IPS-20b (cell line): ENCODE data around the gene PCDHA5.
"Not testable (repeated sequence)": the region's sequence is repeated elsewhere in the genome, so short reads cannot be mapped to it uniquely, and the experiment has no call there.

ENCODE experiments used
- H3K27ac ChIP-seq: one replicate; pipeline ENCODE4 v1.5.1; 2013; ENCODE audit warnings: low read length
- H3K27me3 ChIP-seq: 2 replicates; pipeline ENCODE4 v1.6.1; 2013; ENCODE audit warnings: mild to moderate bottlenecking, low read length, inconsistent platforms; ENCODE audit not compliant: insufficient read depth
- H3K36me3 ChIP-seq: 2 replicates; pipeline ENCODE4 v1.6.1; 2013; ENCODE audit warnings: low read depth, mild to moderate bottlenecking, inconsistent platforms, low read length, moderate library complexity; ENCODE audit not compliant: insufficient read depth
- H3K4me1 ChIP-seq: 2 replicates; pipeline ENCODE4 v1.6.1; 2013; ENCODE audit warnings: mild to moderate bottlenecking, control low read depth, inconsistent platforms, low read length, moderate library complexity; ENCODE audit not compliant: insufficient read depth
- H3K4me3 ChIP-seq: 2 replicates; pipeline ENCODE4 v1.5.1; 2013; ENCODE audit warnings: mild to moderate bottlenecking, low read length, inconsistent platforms
- H3K9ac ChIP-seq: 2 replicates; pipeline ENCODE4 v1.6.1; 2013; ENCODE audit warnings: low read depth, mild to moderate bottlenecking, inconsistent platforms, low read length, moderate library complexity
- H3K9me3 ChIP-seq: 2 replicates; pipeline ENCODE4 v1.6.1; 2013; ENCODE audit warnings: mild to moderate bottlenecking, low read depth, low read length, inconsistent platforms; ENCODE audit not compliant: insufficient read depth

Gene PCDHA5

GRCh38 chr5:140849831-140850634 lies 28.6 kb downstream of the PCDHA5 start:
- H3K4me1 ChIP-seq, H3K9me3 ChIP-seq, H3K27ac ChIP-seq, H3K4me3 ChIP-seq, H3K36me3 ChIP-seq, H3K27me3 ChIP-seq, H3K9ac ChIP-seq: not testable (repeated sequence)

GRCh38 chr5:140855772-140856674 lies 34.6 kb downstream of the PCDHA5 start, which contains the start of gene PCDHA10:
Gene PCDHA10 (plus strand): TSS chr5:140855897. CDS start chr5:140856049, 152 bp downstream.
- Histone ChIP-seq H3K4me3 (no peak within 1 kb of the TSS; the same call in 1 of the 2 replicates), H3K27me3 (no peaks in the 10 kb centered on the region)

GRCh38 chr5:140857177-140857986 lies 36.0 kb downstream of the PCDHA5 start:
- H3K27me3 ChIP-seq: no peaks in the 10 kb centered on the region
- no peaks in the 10 kb centered on the region for H3K36me3 ChIP-seq
- H3K4me1 ChIP-seq: no peaks in the 10 kb centered on the region
- H3K9me3 ChIP-seq: peaks cover 36% of the 10 kb centered on the region
- H3K27ac ChIP-seq: no peak overlapping the region
- H3K4me3 ChIP-seq: no peak overlapping the region
- H3K9ac ChIP-seq: no peak overlapping the region

More at GRCh38 chr5:140855772-140856674, 34.6 kb downstream of the PCDHA5 start, which contains the start of gene PCDHA10:
- Histone ChIP-seq H3K27ac (no peak within 1 kb of the TSS), H3K4me1 (no peaks in the 10 kb centered on the region), H3K36me3 (no peaks in the 10 kb centered on the region), H3K9ac (no peak within 1 kb of the TSS), H3K9me3 (peaks cover 23% of the 10 kb centered on the region)

- Histone ChIP-seq H3K27me3 (no peaks in the 10 kb centered on the region), H3K9me3 (peaks cover 41% of the 10 kb centered on the region), H3K9ac (no peak overlapping the region), H3K4me1 (no peaks in the 10 kb centered on the region), H3K36me3 (no peaks in the 10 kb centered on the region), H3K27ac (no peak overlapping the region), H3K4me3 (no peak overlapping the region)
Observed at GRCh38 chr5:140857987-140858240, 36.5 kb downstream of the PCDHA5 start.

GRCh38 chr5:140862441-140863295 lies 41.3 kb downstream of the PCDHA5 start:
- H3K27me3 ChIP-seq: no peaks in the 10 kb centered on the region
- H3K4me1 ChIP-seq: no peaks in the 10 kb centered on the region

GRCh38 chr5:140868721-140869554 lies 47.5 kb downstream of the PCDHA5 start, which contains the start of gene PCDHA11:
Gene PCDHA11 (plus strand): TSS chr5:140868957. CDS start chr5:140869104, 147 bp downstream.
- Histone ChIP-seq H3K4me3 (peak within 1 kb of the TSS; percentile 63; the same call in 1 of the 2 replicates), H3K36me3 (no peaks in the 10 kb centered on the region), H3K9me3 (peaks cover 23% of the 10 kb centered on the region; the same call in 1 of the 2 replicates), H3K27me3 (no peaks in the 10 kb centered on the region), H3K27ac (no peak within 1 kb of the TSS), H3K9ac (peak within 1 kb of the TSS; percentile 62; the same call in 1 of the 2 replicates), H3K4me1 (no peaks in the 10 kb centered on the region)

More at GRCh38 chr5:140862441-140863295, 41.3 kb downstream of the PCDHA5 start:
- Histone ChIP-seq H3K9ac (no peak overlapping the region), H3K27ac (no peak overlapping the region), H3K4me3 (no peak overlapping the region), H3K36me3 (no peaks in the 10 kb centered on the region), H3K9me3 (peaks cover 44% of the 10 kb centered on the region)

GRCh38 chr5:140869555-140869886 lies 48.1 kb downstream of the PCDHA5 start:
- Histone ChIP-seq H3K9ac (peak overlapping the region; percentile 62; the same call in 1 of the 2 replicates), H3K36me3 (no peaks in the 10 kb centered on the region), H3K4me3 (peak overlapping the region; percentile 63; the same call in 1 of the 2 replicates)

GRCh38 chr5:140870221-140871201 lies 49.1 kb downstream of the PCDHA5 start:
- Histone ChIP-seq H3K4me1 (no peaks in the 10 kb centered on the region), H3K36me3 (no peaks in the 10 kb centered on the region), H3K9ac (no peak overlapping the region), H3K4me3 (no peak overlapping the region), H3K9me3 (peaks cover 18% of the 10 kb centered on the region; the same call in 1 of the 2 replicates), H3K27me3 (no peaks in the 10 kb centered on the region), H3K27ac (no peak overlapping the region)

More at GRCh38 chr5:140869555-140869886, 48.1 kb downstream of the PCDHA5 start:
- Histone ChIP-seq H3K9me3 (peaks cover 23% of the 10 kb centered on the region; the same call in 1 of the 2 replicates), H3K27me3 (no peaks in the 10 kb centered on the region), H3K27ac (no peak overlapping the region), H3K4me1 (no peaks in the 10 kb centered on the region)
